ENCODE results near the gene SH3RF3.

SH3RF3 gene

DNA sequence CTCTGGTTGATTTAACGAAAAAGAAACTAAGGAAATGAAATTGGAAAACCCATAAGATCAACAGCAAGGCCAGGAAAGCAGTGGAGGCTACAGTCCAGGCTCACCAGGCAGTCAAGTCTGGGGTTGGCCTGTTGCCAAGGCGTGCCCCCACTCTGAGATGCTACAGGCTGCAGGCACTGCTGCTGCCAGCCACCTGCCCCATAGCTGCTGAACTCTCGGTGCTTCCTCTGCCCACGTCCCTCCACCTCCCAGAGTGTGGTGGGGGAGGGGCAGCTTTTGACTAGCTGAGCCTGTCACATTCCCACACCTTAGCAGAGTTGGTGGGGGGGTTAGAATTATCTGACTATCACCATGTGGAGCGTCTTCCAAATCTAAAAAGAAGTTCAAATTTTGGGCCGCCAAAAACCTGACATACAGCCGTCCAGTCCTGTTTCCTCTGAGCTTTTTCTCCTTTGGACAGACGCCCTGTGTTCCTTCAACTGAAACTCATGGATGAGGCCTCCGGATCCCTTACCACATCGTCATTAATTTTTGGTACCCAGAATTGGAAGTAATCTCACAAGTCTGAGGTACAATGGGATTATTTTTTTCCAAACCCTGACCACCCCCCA is 3.9 kb upstream of the SH3RF3 start:
- Histone ChIP-seq H3K4me1 (peaks cover 26 to 51% (median 41%) of the 10 kb centered on the region in 10 experiments), H4K20me1 (peaks cover under 1 to 32% (median 13%) of the 10 kb centered on the region in 11 experiments; a peak in 18 of 22 replicates), H3K4me2 (peak overlapping the region; percentile 3 to 97 (median 87); a peak in 18 of 22 replicates), H3K9ac (no peak overlapping the region), H3K27ac (no peak overlapping the region), H3K36me3 (no peaks in the 10 kb centered on the region), H3K27me3 (peaks cover 0 to 11% (median 0%) of the 10 kb centered on the region in 11 experiments; a peak in 4 of 22 replicates), H3K9me3 (replicated peaks in 1 of 11) (no peaks in the 10 kb centered on the region), H3K4me3 (no peak overlapping the region)
- TF ChIP-seq Cebpa-rat (IDR thresholded peaks at IDR 0.05) = no peak

DNA sequence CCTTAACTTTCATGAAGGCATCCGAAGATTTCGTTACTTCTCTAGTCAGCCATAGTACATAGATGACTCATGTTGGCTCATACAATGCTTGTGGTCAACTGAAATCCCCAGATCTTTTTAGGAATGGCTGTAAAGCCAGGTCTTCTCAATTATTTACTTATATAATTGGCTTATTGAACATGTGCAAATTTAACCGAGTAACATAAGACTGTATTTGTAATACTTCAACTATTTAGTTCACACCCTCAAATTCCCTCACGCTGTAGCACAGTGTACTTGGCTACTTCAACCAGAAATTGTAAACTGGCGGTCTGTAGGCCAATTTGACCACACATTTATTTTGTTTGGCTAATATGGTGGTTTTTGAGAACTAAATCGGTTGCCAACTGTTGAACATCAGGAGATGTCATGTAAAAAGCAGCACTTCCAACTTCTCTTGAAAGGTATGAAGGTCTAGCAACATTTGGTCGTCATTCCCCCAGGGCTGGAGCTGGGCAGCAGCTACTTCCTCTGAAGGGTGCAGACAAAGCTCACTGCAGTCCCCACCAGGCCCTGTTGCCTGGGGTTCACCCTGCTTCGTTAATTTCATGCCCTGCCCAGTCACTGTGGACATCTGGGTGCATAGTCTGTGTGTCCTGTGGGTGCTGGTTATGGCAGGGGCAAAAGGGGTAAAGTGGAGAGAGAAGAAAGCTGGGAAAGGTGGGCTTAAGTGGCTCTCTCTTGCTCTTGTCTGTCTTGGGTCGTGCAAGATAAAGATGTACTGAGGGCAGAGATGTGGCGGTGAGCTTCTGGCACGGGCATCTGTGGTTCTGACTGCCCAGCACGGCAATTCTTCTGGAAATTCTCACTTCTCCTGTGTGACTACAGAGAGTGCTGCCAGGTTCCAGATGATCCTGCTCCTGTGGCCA is 3.2 kb upstream of the SH3RF3 start:
- peaks cover 0 to 16% (median 0%) of the 10 kb centered on the region in 11 experiments; a peak in 4 of 22 replicates for H3K27me3 ChIP-seq
- H3K36me3 ChIP-seq = no peaks in the 10 kb centered on the region
- peaks cover 34 to 52% (median 42%) of the 10 kb centered on the region in 10 experiments for H3K4me1 ChIP-seq
- H4K20me1 ChIP-seq = peaks cover 8 to 40% (median 21%) of the 10 kb centered on the region in 11 experiments; a peak in 20 of 22 replicates
- peak overlapping the region in 1 of 11 experiments; percentile 30; a peak in 1 of 22 replicates for H3K27ac ChIP-seq
- no peak for TF ChIP-seq Cebpa-rat (IDR thresholded peaks at IDR 0.05)
- H3K4me2 ChIP-seq = peak overlapping the region; percentile 10 to 97 (median 92); a peak in 19 of 22 replicates
- H3K4me3 ChIP-seq = no peak overlapping the region
- no peaks in the 10 kb centered on the region for H3K9me3 ChIP-seq (replicated peaks in 1 of 11)
- H3K9ac ChIP-seq = no peak overlapping the region

DNA sequence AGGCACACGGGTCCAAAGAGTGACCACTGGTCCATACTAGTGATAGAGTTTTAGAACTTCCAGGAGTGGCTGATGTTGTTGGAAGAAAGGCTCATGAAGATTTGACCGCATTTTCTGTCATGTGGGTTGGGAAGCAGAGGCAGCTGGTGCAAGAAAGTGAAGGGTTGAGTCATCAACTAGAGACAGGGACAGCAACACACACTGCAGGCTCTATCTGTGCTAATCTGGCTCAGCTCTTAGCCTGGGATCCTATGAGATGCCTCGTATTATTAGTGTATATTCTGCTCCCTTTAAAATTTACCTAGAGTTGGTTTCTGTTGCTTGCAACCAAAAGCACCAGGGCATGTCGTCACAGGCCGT is 2.5 kb upstream of the SH3RF3 start:
- H3K27ac ChIP-seq = peak overlapping the region in 1 of 11 experiments; percentile 30; a peak in 1 of 22 replicates
- H4K20me1 ChIP-seq = peaks cover 14 to 46% (median 27%) of the 10 kb centered on the region in 11 experiments; a peak in 20 of 22 replicates
- peaks cover 40 to 59% (median 48%) of the 10 kb centered on the region in 10 experiments for H3K4me1 ChIP-seq
- H3K4me2 ChIP-seq = peak overlapping the region in 10 of 11 experiments; percentile 14 to 97 (median 92); a peak in 18 of 22 replicates
- no peak overlapping the region for H3K4me3 ChIP-seq
- no peaks in the 10 kb centered on the region; a peak in 1 of 22 replicates for H3K36me3 ChIP-seq
- H3K9ac ChIP-seq = peak overlapping the region in 2 of 11 experiments; percentile 7 to 14; a peak in 2 of 22 replicates
- no peak for TF ChIP-seq Cebpa-rat (IDR thresholded peaks at IDR 0.05)
- peaks cover 0 to 16% (median 0%) of the 10 kb centered on the region in 11 experiments; a peak in 5 of 22 replicates for H3K27me3 ChIP-seq
- no peaks in the 10 kb centered on the region for H3K9me3 ChIP-seq (replicated peaks in 1 of 11)

DNA sequence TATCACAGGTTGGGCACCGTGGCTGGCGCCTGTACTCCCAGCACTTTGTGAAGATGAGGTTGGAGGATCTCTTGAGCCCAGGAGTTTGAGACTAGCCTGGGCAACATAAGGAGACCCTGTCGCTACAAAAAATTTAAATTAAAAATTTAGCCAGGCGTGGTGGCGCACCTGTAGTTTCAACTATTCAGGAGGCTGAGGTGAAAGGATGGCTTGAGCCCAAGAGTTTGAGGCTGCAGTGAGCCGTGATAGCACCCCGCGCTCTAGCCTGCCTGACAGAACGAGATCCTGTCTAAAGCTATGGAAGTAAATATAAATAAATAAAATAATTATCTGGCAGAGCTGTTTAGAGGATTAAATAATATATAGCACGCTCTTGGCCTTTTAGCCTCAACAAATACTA is 1.4 kb upstream of the SH3RF3 start:
- TF ChIP-seq Cebpa-rat (IDR thresholded peaks at IDR 0.05) = no peak
- Histone ChIP-seq H3K27me3 (peaks cover 0 to 16% (median 0%) of the 10 kb centered on the region in 11 experiments; a peak in 5 of 22 replicates), H3K4me3 (peak overlapping the region; percentile 66 to 98 (median 88); a peak in 17 of 20 replicates), H3K36me3 (peaks cover 0 to 7% (median 0%) of the 10 kb centered on the region in 11 experiments; a peak in 1 of 22 replicates), H3K4me2 (peak overlapping the region; percentile 87 to 97 (median 93)), H4K20me1 (peaks cover 25 to 57% (median 38%) of the 10 kb centered on the region in 11 experiments; a peak in 20 of 22 replicates), H3K4me1 (peaks cover 51 to 69% (median 58%) of the 10 kb centered on the region in 10 experiments), H3K9me3 (replicated peaks in 1 of 11) (no peaks in the 10 kb centered on the region), H3K9ac (peak overlapping the region in 10 of 11 experiments; percentile 80 to 94 (median 89); a peak in 16 of 22 replicates), H3K27ac (peak overlapping the region in 4 of 11 experiments; percentile 86 to 91 (median 90); a peak in 5 of 22 replicates)

DNA sequence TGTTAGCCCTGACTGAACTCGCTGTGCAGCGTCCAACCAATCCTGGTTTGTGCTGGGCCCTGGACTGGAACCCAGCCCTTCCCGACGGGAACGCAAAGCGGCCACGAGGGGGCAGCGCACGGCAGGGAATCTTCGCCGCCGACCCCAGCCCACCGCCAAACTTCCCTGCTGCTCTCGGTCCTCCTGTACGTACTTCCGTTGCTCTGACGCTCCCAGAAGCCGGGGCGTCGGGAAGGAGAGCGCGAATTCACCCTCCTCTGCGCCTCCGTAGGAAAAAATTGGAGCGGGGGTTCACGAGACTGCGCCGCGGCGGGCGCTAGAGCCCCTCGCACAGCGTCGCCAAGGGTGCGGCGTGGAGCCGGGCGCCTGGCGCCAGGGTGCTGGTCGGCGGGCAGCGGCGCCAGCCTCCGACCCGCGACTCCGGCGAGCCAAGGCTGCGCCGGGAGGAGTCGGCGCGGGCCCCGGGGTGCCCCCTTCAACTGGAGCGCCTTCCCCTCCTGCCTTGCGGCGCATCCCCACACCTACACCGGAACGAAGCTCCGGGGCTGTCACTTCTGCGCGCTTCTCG is 873 bp upstream of the SH3RF3 start:
- Histone ChIP-seq H3K4me3 (peak overlapping the region; percentile 66 to 98 (median 88)), H4K20me1 (peaks cover 31 to 62% (median 44%) of the 10 kb centered on the region in 11 experiments; a peak in 20 of 22 replicates), H3K4me2 (peak overlapping the region; percentile 87 to 97 (median 93)), H3K9ac (peak overlapping the region; percentile 74 to 94 (median 89)), H3K27me3 (peaks cover 0 to 16% (median 0%) of the 10 kb centered on the region in 11 experiments; a peak in 5 of 22 replicates), H3K27ac (peak overlapping the region; percentile 9 to 94 (median 88); a peak in 21 of 22 replicates), H3K36me3 (peaks cover 0 to 8% (median 0%) of the 10 kb centered on the region in 11 experiments; a peak in 2 of 22 replicates), H3K4me1 (peaks cover 52 to 70% (median 60%) of the 10 kb centered on the region in 10 experiments), H3K9me3 (replicated peaks in 1 of 11) (no peaks in the 10 kb centered on the region)
- no peak for TF ChIP-seq Cebpa-rat (IDR thresholded peaks at IDR 0.05)

DNA sequence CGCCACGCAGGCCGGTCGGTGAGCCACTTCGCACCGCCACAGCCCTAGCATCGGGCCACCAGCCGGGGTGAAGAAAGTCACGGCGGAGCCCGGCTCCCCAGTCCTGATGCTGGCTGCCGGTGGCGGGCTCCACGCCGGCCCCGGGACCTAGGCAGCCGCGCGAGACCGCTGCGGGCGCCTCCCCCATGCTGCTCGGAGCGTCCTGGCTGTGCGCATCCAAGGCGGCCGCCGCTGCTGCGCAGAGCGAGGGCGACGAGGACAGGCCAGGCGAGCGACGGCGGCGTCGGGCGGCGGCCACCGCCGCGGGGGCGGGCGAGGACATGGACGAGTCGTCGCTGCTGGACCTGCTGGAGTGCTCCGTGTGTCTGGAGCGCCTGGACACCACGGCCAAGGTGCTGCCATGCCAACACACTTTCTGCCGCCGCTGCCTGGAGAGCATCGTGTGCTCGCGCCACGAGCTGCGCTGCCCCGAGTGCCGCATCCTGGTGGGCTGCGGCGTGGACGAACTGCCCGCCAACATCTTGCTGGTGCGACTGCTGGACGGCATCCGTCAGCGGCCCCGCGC is 433 bp downstream of the SH3RF3 start:
- H3K4me3 ChIP-seq = peak overlapping the region; percentile 66 to 98 (median 88)

DNA sequence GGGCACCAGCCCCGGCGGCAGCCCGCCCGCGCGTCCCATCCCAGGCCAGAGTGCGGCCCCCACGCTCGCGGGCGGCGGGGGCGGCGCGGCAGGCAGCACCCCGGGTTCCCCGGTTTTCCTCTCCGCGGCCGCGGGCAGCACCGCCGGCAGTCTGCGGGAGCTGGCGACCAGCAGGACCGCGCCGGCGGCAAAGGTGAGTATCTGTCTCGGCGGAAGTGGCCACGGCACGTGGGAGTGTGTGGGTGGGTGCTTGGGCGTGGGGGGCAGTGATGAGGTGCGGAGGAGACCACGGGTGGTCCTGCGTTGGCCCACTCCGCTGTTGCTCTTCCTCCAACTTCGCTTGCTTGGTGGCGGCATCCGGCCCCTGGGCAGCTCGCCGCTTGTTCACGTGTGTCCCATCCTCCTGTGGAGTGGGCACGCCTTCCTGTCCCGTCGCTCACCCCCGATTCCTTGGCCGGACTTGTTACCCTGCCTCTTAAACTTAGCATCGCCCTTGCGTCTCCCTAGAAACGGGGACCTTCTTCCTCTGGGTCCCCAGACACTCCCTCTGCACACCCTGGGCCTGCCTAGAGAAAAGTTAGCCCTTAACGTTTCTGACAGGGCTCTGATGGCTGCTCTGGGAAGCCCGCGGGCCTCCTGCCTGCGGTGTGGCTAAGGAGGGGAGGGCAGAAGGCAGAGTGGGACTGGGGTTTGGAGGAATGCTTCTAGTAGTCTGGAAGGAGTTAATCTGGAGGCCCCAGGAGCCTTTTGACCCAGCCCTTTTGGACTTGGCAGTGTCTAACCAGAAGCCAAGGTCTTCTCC is 1.1 kb downstream of the SH3RF3 start:
- H3K27ac ChIP-seq = peak overlapping the region in 10 of 11 experiments; percentile 72 to 94 (median 89); a peak in 20 of 22 replicates
- no peak for TF ChIP-seq Cebpa-rat (IDR thresholded peaks at IDR 0.05)

More for the DNA sequence above, 433 bp downstream of the SH3RF3 start:
- Histone ChIP-seq H3K9me3 (replicated peaks in 1 of 11) (no peaks in the 10 kb centered on the region), H3K27me3 (peaks cover 0 to 16% (median 0%) of the 10 kb centered on the region in 11 experiments; a peak in 5 of 22 replicates), H4K20me1 (peaks cover 42 to 75% (median 57%) of the 10 kb centered on the region in 11 experiments; a peak in 21 of 22 replicates), H3K4me1 (peaks cover 55 to 73% (median 70%) of the 10 kb centered on the region in 10 experiments), H3K4me2 (peak overlapping the region; percentile 87 to 97 (median 93)), H3K27ac (peak overlapping the region in 10 of 11 experiments; percentile 72 to 94 (median 89); a peak in 21 of 22 replicates), H3K36me3 (peaks cover 0 to 10% (median 0%) of the 10 kb centered on the region in 11 experiments; a peak in 2 of 22 replicates), H3K9ac (peak overlapping the region; percentile 74 to 94 (median 89))
- no peak for TF ChIP-seq Cebpa-rat (IDR thresholded peaks at IDR 0.05)

More for the DNA sequence above, 1.1 kb downstream of the SH3RF3 start:
- Histone ChIP-seq H3K36me3 (peaks cover 0 to 10% (median 0%) of the 10 kb centered on the region in 11 experiments; a peak in 2 of 22 replicates), H3K9ac (peak overlapping the region; percentile 74 to 94 (median 89)), H4K20me1 (peaks cover 49 to 82% (median 64%) of the 10 kb centered on the region in 11 experiments; a peak in 21 of 22 replicates), H3K9me3 (replicated peaks in 1 of 11) (no peaks in the 10 kb centered on the region), H3K4me2 (peak overlapping the region; percentile 87 to 97 (median 93)), H3K4me3 (peak overlapping the region; percentile 66 to 98 (median 88)), H3K27me3 (peaks cover 0 to 16% (median 0%) of the 10 kb centered on the region in 11 experiments; a peak in 5 of 22 replicates), H3K4me1 (peaks cover 58 to 77% (median 71%) of the 10 kb centered on the region in 10 experiments)

Data from BLaER1 treated with 17β-estradiol and CSF1 and Interleukin-3, amounts not matched to agents 10 nM and 100 nM (cell line).